ENCODE measurements around the gene NOX3.
"Not testable (repeated sequence)": the region's sequence is repeated elsewhere in the genome, so short reads cannot be mapped to it uniquely, and the experiment has no call there.

NOX3 gene

GRCh38 chr6:155364844-155365437, 90.7 kb downstream of the NOX3 start:
- no peak overlapping the region for H3K4me3 ChIP-seq (ENCODE audit: low read length)
- TF ChIP-seq CTCF (IDR thresholded peaks at IDR 0.05; ENCODE audit: insufficient read depth, low read depth, low read length, missing control alignments) = no peak
- no peak for DNase-seq (ENCODE audit: low read depth)

GRCh38 chr6:155364021-155364420, 91.6 kb downstream of the NOX3 start:
- not testable (repeated sequence) for H3K4me3 ChIP-seq (ENCODE audit: low read length); DNase-seq (ENCODE audit: low read depth)

- not testable (repeated sequence) for DNase-seq (ENCODE audit: low read depth); H3K4me3 ChIP-seq (ENCODE audit: low read length)
These were observed 92.5 kb downstream of the NOX3 start for GRCh38 chr6:155362968-155363632.

GRCh38 chr6:155354167-155354566, 101.5 kb downstream of the NOX3 start:
- TF ChIP-seq CTCF (IDR thresholded peaks at IDR 0.05; ENCODE audit: insufficient read depth, low read depth, low read length, missing control alignments) = no peak
- DNase-seq (ENCODE audit: low read depth) = no peak
- H3K4me3 ChIP-seq (ENCODE audit: low read length) = no peak overlapping the region

GRCh38 chr6:155352811-155353210, 102.8 kb downstream of the NOX3 start:
- H3K4me3 ChIP-seq (ENCODE audit: low read length) = no peak overlapping the region
- DNase-seq (ENCODE audit: low read depth) = no peak
- TF ChIP-seq CTCF (IDR thresholded peaks at IDR 0.05; ENCODE audit: insufficient read depth, low read depth, low read length, missing control alignments) = no peak

- no peak overlapping the region for H3K4me3 ChIP-seq (ENCODE audit: low read length)
- TF ChIP-seq CTCF (IDR thresholded peaks at IDR 0.05; ENCODE audit: insufficient read depth, low read depth, low read length, missing control alignments) = no peak
- no peak for DNase-seq (ENCODE audit: low read depth)
These were observed 103.6 kb downstream of the NOX3 start for GRCh38 chr6:155352130-155352420.

GRCh38 chr6:155351273-155352129, 104.1 kb downstream of the NOX3 start:
- no peak overlapping the region for H3K4me3 ChIP-seq (ENCODE audit: low read length)
- DNase-seq (ENCODE audit: low read depth) = no peak
- no peak for TF ChIP-seq CTCF (IDR thresholded peaks at IDR 0.05; ENCODE audit: insufficient read depth, low read depth, low read length, missing control alignments)

- no peak for DNase-seq (ENCODE audit: low read depth)
- TF ChIP-seq CTCF (IDR thresholded peaks at IDR 0.05; ENCODE audit: insufficient read depth, low read depth, low read length, missing control alignments) = no peak
- H3K4me3 ChIP-seq (ENCODE audit: low read length) = no peak overlapping the region
These were observed 105.7 kb downstream of the NOX3 start for GRCh38 chr6:155349956-155350355.
